SJCRH30 (cell line): ENCODE results near the gene B9D2. TPM values are rescaled to one million over a fixed set of nuclear protein-coding genes. Genes with fewer than 3 reads are reported as not detected.
A peak's percentile ranks its signal among the peaks of the same experiment; 100 is the strongest.

ENCODE experiments used
- DNase-seq, 2 experiments: peaks; one replicate each; pipeline ENCODE4 v3.0.0-alpha.2; 2015 to 2020
- H3K27ac ChIP-seq: fragments of 250-450 bp; sonication (Bioruptor Pico); 2 replicates; pipeline ENCODE4 v1.5.1; 2020; ENCODE audit warnings: mild to moderate bottlenecking, moderate library complexity
- H3K27me3 ChIP-seq: fragments of 250-450 bp; sonication (Bioruptor Pico); 2 replicates; pipeline ENCODE4 v1.5.1; 2020; ENCODE audit warnings: mild to moderate bottlenecking, moderate library complexity
- H3K36me3 ChIP-seq: fragments of 250-450 bp; sonication (Bioruptor Pico); 2 replicates; pipeline ENCODE4 v1.5.1; 2020; ENCODE audit warnings: mild to moderate bottlenecking, moderate library complexity
- H3K4me1 ChIP-seq: fragments of 250-450 bp; sonication (Bioruptor Pico); 2 replicates; pipeline ENCODE4 v1.5.1; 2020; ENCODE audit warnings: mild to moderate bottlenecking, moderate library complexity
- H3K4me3 ChIP-seq: fragments of 250-450 bp; sonication (Bioruptor Pico); 2 replicates; pipeline ENCODE4 v1.5.1; 2020; ENCODE audit warnings: mild to moderate bottlenecking, moderate library complexity
- H3K9me3 ChIP-seq: fragments of 250-450 bp; sonication (Bioruptor Pico); replicated peaks from 2 replicates; pipeline ENCODE4 v1.5.1; 2020; ENCODE audit warnings: mild to moderate bottlenecking, moderate library complexity
- total RNA-seq: library from RNA; depleted of rRNA; stranded (reverse); fragments of >200 nt; shearing (Covaris generic); gene quantifications from 2 replicates; pipeline ENCODE4 v1.2.3, GENCODE V29; 2014; rRNA removed

The B9D2 gene
- total RNA-seq, 1 experiment from 2014 or later, result 2.9 TPM

DNA sequence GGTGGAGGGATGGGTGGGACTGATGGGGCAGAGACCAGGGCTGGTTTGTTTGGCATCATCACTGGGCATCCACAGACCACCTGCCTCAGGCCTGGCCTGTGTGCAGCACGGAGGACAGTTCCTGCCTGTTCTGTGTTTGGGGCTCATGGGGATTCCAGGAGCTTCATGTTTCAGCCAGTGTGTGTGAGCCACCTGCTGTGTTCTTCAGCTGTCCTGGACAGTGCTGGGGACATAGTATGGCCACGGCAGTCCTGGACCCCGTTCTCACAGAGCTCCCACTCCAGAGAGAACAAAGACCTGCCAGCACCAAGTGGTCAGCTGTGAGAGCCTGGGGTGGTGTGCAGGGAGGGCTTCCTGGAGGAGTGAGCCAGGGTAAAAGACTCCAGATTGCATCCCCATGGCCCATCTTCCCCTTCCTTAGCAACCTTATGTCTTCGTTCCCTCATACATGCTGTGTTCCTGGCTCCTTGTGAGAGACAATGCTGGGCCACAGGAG is 55.9 kb downstream of the B9D2 start:
- H3K36me3 ChIP-seq, result peaks cover 47% of the 10 kb centered on the region
- H3K9me3 ChIP-seq, result no peaks in the 10 kb centered on the region
- peak; percentile 65 to 79 for DNase-seq
- H3K4me3 ChIP-seq, result no peak overlapping the region
- peaks cover 14% of the 10 kb centered on the region for H3K4me1 ChIP-seq
- peak overlapping the region; percentile 48 for H3K27ac ChIP-seq
- no peaks in the 10 kb centered on the region for H3K27me3 ChIP-seq

DNA sequence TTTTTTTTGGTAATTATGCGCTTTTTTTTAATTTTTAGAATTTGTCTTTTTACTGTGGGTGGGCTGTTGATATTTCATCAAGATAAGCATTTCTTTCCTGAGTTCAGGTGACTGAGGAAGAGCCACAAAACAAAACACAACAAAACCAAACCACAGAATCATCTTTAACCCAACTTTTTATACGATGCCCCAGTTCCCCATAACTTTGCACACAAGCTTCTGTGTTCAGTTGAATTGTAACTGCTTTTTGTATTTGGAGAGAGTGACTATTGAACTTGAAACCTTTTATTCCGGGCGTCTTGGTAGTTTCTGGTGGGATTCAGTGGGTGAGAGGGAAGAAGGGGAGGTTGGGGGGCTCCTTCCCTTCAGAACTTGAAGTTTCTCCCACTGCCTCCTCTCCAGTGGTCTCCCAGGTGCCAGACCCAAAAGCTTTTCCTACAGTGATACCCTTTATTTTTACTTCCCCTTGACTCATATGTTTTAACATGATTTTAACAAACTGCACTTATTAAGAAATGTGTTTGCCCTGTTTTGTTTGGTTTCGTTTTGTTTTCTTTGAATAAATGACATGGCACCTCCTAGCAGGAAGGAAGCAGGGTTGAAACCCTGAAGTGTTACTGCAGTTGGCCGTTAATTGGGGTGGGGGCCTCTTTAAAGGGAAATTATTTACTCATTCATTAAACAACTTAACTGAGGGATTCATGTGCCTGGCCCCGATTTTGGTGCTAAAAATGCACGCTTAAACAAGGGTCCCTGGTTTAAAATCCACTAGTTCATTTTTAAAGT is 56.7 kb downstream of the B9D2 start:
- H3K27ac ChIP-seq, result no peak overlapping the region
- no peaks in the 10 kb centered on the region for H3K27me3 ChIP-seq
- H3K4me3 ChIP-seq, result no peak overlapping the region
- H3K4me1 ChIP-seq, result peaks cover 14% of the 10 kb centered on the region
- H3K9me3 ChIP-seq, result no peaks in the 10 kb centered on the region
- no peak for DNase-seq
- H3K36me3 ChIP-seq, result peaks cover 54% of the 10 kb centered on the region

DNA sequence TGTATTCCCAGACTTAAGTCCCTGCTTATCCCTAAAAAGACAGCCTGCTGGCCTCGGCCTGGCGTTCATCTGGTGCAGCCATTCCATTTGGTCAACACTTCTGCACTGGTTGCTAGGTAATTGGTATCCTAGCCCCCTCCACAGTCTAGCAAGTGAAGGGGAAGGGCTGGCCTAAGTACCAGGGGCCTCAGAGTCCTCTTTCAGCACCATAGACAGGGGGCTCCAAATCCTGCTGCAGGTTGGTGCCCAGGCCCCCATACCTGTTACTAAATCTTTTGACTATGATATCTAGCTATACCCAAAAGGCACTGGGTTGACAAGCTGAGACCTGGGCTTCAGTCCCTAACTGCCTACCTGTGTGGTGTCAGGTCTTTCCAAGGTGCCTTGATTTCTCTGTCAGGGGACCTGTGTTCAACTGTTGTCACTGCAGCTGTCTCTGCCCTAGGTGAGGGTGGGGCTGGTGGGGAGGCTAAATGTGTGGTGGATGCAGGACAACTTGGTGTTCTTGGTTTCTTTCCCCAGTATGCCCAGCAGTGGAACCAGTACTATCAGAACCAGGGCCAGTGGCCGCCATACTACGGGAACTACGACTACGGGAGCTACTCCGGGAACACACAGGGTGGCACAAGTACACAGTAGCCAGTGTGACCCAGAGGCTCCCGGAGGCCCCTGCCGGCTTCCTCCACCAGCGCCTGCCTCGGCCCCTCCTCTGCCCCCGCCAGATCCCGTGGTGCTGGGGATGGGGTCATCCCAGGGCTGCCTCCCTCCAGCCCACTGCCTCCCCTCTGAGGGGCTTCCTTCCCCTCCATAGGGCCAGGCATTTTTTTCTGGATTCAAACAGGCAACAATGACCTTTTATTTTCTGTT is 57.8 kb downstream of the B9D2 start:
- H3K36me3 ChIP-seq, result peaks cover 65% of the 10 kb centered on the region
- no peaks in the 10 kb centered on the region for H3K27me3 ChIP-seq
- no peaks in the 10 kb centered on the region for H3K9me3 ChIP-seq
- peaks cover 14% of the 10 kb centered on the region for H3K4me1 ChIP-seq
- no peak overlapping the region for H3K4me3 ChIP-seq
- no peak overlapping the region for H3K27ac ChIP-seq
- no peak for DNase-seq

DNA sequence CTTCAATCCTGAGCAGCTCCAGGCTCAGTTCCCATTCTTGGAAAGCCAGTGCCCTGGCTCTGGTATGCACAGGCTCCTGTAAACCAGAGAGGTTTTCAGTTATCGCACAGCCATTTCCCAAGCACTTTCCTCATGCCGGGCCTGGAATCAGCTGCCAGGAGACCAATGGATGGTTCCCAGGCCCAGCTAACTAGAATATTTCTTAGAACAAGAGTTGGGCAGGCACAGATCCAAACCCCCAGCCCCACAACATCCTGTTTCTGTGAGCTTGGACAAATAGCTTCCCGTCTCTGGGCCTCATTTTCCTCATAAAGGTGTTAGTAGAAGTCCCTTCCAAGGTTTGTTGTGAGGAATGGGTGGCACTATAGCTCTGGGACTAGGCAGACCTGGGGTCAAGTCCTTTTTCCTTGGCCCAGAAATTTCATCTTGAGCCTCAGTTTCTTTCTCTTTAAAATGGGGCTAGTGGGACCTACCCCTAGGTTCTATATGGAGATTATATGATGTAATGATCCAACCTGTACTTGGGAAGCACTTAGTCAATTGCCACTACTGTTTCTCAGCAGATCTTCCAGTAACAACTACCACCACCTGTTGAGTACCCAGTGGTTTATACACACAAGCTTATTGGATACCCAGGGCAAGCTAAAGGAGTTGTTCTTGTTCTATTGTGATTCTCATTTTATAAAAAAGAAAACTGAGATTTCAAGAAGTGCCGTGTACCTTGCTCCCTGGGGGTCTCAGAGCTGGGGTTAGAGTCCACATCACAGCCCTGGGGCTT is 59.1 kb downstream of the B9D2 start:
- no peak overlapping the region for H3K27ac ChIP-seq
- H3K36me3 ChIP-seq, result peaks cover 78% of the 10 kb centered on the region
- DNase-seq, result no peak
- H3K27me3 ChIP-seq, result no peaks in the 10 kb centered on the region
- peaks cover 16% of the 10 kb centered on the region for H3K4me1 ChIP-seq
- H3K9me3 ChIP-seq, result no peaks in the 10 kb centered on the region
- H3K4me3 ChIP-seq, result no peak overlapping the region

Other genes starting within 250 kb of the B9D2 start
- not detected in 2 replicates for gene CYP2F1, start 249.7 kb downstream of the B9D2 start, total RNA-seq
- not detected in 2 replicates for gene CYP2S1, start 170.9 kb downstream of the B9D2 start, total RNA-seq
- gene AXL, start 144.9 kb downstream of the B9D2 start, total RNA-seq, result 24.1 and 25.1 TPM in 2 replicates
- gene HNRNPUL1, start 99.8 kb downstream of the B9D2 start, total RNA-seq, result 260 and 274 TPM in 2 replicates
- 19.6 and 20.0 TPM in 2 replicates for gene CCDC97, start 54.0 kb downstream of the B9D2 start, total RNA-seq
- 11.0 and 12.7 TPM in 2 replicates for gene TGFB1, start 10.2 kb downstream of the B9D2 start, total RNA-seq
- 1.6 and 1.7 TPM in 2 replicates for gene TMEM91, start 12.4 kb upstream of the B9D2 start, total RNA-seq
- 59.9 and 68.6 TPM in 2 replicates for gene EXOSC5, start 33.2 kb upstream of the B9D2 start, total RNA-seq
- 59.3 and 64.2 TPM in 2 replicates for gene BCKDHA, start 33.7 kb upstream of the B9D2 start, total RNA-seq
- 10.6 TPM in 2 replicates for gene B3GNT8, start 63.2 kb upstream of the B9D2 start, total RNA-seq
- gene DMAC2, start 75.8 kb upstream of the B9D2 start, total RNA-seq, result 88.6 and 91.7 TPM in 2 replicates
- not detected in 2 replicates for gene ERICH4, start 79.0 kb upstream of the B9D2 start, total RNA-seq
- gene CEACAM21, start 212.0 kb upstream of the B9D2 start, total RNA-seq, result 5.5 and 5.6 TPM in 2 replicates